ENCODE results near the gene CHRNA1. TPM values are rescaled to one million over a fixed set of nuclear protein-coding genes. Genes with fewer than 3 reads are reported as not detected.
A peak's percentile ranks its signal among the peaks of the same experiment; 100 is the strongest.

Gene CHRNA1
- total RNA-seq, 1 experiment from 2014 or later, result not detected

DNA sequence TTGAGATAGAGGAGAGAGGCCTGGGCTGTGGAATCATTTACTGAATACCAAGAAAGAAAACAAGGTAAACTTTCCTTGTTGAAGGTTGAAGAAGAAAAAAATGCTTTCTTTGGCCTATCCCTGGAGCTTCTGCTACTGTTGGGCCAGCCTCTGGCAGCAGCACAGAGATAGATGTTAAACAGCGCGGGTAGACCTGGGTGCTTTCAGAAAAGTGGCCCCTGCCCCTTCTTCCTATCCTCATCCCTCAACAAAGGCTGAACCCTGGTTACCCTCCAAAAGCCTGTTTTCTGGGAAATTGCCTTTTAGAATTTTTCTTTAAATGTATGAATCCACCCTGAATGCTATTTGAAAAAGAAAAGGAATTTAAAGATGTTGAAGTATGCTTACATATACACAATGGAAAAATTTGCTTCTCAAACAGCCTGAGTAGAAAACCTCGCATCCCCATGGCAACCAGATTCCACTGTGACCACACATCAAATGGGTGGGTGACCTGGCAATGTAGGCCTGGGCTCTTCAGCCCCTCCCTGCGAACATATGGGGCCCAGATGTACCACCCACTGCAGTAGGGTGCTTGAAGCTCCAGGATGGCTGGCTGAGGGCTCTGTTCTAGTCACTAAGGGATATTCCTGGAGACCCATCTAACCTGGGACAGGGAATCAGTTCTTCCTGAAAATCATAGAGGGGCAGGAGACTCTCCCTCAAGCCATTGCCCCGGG, 23.4 kb upstream of the CHRNA1 start:
- RAD21 ChIA-PET (ENCODE audit: low non-redundant PET in 1 of 2, low total read pairs in 2 of 2, uncharacterized antibody in 2 of 2, unreplicated experiment in 2 of 2), result no interaction called here

More for the DNA sequence above, 23.4 kb upstream of the CHRNA1 start:
- ATAC-seq, result peak; percentile 38
- no peaks in the 10 kb centered on the region for H4K20me1 ChIP-seq (ENCODE audit: insufficient read depth)
- no TSS peak for BruUV-seq (replicated peaks)
- CTCF ChIA-PET, result interaction anchor here (0.6 to 1.4 kb wide), 2 partner anchors 16 to 217 kb away, joined by 3 to 4 read pairs; partner anchors contain the start of gene CHN1
- H3K4me2 ChIP-seq (ENCODE audit: low read length), result peak overlapping the region; percentile 42
- no peak overlapping the region for H3K9ac ChIP-seq (ENCODE audit: low read length)
- peak overlapping the region; percentile 36 for H2AFZ ChIP-seq (ENCODE audit: low read depth, low read length, poor library complexity, severe bottlenecking)
- no peaks in the 10 kb centered on the region for H3K27me3 ChIP-seq (ENCODE audit: insufficient read depth, low read length)
- no peak overlapping the region for H3K27ac ChIP-seq (ENCODE audit: low read depth, low read length)
- intact Hi-C loops (cut with micrococcal nuclease), result no loop called here
- H3K9me2 ChIP-seq (ENCODE audit: insufficient read depth), result no peaks in the 10 kb centered on the region
- H3K36me3 ChIP-seq (ENCODE audit: control insufficient read depth in 1 of 2, insufficient read depth in 2 of 2, low read length in 2 of 2), result no peaks in the 10 kb centered on the region
- POLR2A ChIA-PET, result interaction anchor here (0.6 kb wide), 5 partner anchors 25 to 286 kb away, joined by 3 to 5 read pairs (median 4); no protein-coding TSS in a partner anchor
- no peaks in the 10 kb centered on the region for H3K79me2 ChIP-seq (ENCODE audit: insufficient read depth, low read length)
- no peaks in the 10 kb centered on the region for H3K9me3 ChIP-seq (ENCODE audit: control insufficient read depth in 1 of 2, insufficient read depth in 1 of 2, low read depth in 1 of 2, low read length in 2 of 2)
- DNase-seq (ENCODE audit: low read depth, low spot score), result no peak
- peaks cover 10 to 14% of the 10 kb centered on the region in 2 experiments; a peak in 3 of 4 replicates for H3K4me1 ChIP-seq (ENCODE audit: control insufficient read depth in 1 of 2, insufficient read depth in 2 of 2, low read length in 2 of 2)
- H3K4me3 ChIP-seq (replicated peaks in 1 of 2; ENCODE audit: low read depth in 1 of 2, low read length in 2 of 2), result no peak overlapping the region
- TF ChIP-seq CEBPB (IDR thresholded peaks at IDR 0.05; ENCODE audit: low read depth) (no peak), TCF7L2 (IDR thresholded peaks at IDR 0.05; ENCODE audit: borderline replicate concordance, extremely low read depth, insufficient read depth, insufficient read length) (no peak), POLR2AphosphoS5 (IDR thresholded peaks at IDR 0.05; ENCODE audit: low read depth, low read length) (no peak), REST (IDR thresholded peaks at IDR 0.05; ENCODE audit: low read depth) (no peak), SP1 (IDR thresholded peaks at IDR 0.05; ENCODE audit: low read depth) (no peak), YY1 (IDR thresholded peaks at IDR 0.05; ENCODE audit: extremely low read depth, insufficient replicate concordance, low read depth, low read length) (no peak), ZNF274 (IDR thresholded peaks at IDR 0.05; ENCODE audit: low read depth, low read length) (no peak), EZH2 (IDR thresholded peaks at IDR 0.05) (no peak), FOSL1 (IDR thresholded peaks at IDR 0.05; ENCODE audit: low read depth) (no peak), RAD21 (IDR thresholded peaks at IDR 0.05; ENCODE audit: low read depth) (no peak), SRF (IDR thresholded peaks at IDR 0.05; ENCODE audit: low read depth) (no peak)
- TF ChIP-seq, protein P1, sequence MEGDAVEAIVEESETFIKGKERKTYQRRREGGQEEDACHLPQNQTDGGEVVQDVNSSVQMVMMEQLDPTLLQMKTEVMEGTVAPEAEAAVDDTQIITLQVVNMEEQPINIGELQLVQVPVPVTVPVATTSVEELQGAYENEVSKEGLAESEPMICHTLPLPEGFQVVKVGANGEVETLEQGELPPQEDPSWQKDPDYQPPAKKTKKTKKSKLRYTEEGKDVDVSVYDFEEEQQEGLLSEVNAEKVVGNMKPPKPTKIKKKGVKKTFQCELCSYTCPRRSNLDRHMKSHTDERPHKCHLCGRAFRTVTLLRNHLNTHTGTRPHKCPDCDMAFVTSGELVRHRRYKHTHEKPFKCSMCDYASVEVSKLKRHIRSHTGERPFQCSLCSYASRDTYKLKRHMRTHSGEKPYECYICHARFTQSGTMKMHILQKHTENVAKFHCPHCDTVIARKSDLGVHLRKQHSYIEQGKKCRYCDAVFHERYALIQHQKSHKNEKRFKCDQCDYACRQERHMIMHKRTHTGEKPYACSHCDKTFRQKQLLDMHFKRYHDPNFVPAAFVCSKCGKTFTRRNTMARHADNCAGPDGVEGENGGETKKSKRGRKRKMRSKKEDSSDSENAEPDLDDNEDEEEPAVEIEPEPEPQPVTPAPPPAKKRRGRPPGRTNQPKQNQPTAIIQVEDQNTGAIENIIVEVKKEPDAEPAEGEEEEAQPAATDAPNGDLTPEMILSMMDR (IDR thresholded peaks at IDR 0.05 in 2 of 3, conservative IDR thresholded peaks at IDR 0.05 in 1 of 3; ENCODE audit: borderline replicate concordance in 1 of 3, insufficient read depth in 1 of 3, low read depth in 2 of 3, low read length in 2 of 3), result no peak
- TF ChIP-seq, protein P2, sequence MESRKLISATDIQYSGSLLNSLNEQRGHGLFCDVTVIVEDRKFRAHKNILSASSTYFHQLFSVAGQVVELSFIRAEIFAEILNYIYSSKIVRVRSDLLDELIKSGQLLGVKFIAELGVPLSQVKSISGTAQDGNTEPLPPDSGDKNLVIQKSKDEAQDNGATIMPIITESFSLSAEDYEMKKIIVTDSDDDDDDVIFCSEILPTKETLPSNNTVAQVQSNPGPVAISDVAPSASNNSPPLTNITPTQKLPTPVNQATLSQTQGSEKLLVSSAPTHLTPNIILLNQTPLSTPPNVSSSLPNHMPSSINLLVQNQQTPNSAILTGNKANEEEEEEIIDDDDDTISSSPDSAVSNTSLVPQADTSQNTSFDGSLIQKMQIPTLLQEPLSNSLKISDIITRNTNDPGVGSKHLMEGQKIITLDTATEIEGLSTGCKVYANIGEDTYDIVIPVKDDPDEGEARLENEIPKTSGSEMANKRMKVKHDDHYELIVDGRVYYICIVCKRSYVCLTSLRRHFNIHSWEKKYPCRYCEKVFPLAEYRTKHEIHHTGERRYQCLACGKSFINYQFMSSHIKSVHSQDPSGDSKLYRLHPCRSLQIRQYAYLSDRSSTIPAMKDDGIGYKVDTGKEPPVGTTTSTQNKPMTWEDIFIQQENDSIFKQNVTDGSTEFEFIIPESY (IDR thresholded peaks at IDR 0.05; ENCODE audit: extremely low read depth, insufficient replicate concordance, low read length), result no peak
